ENCODE results near the gene TRIM61. TPM values are rescaled to one million over a fixed set of nuclear protein-coding genes. Genes with fewer than 3 reads are reported as not detected.
"Not testable (repeated sequence)": the region's sequence is repeated elsewhere in the genome, so short reads cannot be mapped to it uniquely, and the experiment has no call there.

TRIM61 gene
- total and polyA plus RNA-seq, 4 donors, result 0.13 to 1.4 (median 0.48) TPM

DNA sequence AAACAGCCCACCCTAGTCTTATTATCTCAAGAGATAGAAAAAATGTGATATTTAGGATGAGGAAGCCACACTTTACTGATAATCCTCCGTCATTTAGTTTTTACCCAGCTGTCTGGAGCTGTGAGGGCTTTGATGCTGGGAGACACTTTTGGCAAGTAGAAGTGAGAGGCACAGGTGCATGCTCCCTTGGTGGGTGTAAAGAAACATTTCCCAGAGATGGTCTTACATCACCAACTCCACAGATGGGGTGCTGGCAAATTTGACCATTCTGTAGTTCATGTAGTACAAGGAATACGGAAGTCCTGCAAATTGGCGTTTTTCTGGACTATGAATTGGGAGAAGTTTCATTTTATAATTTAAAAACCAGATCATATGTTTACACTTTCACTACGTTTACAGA, 28.5 kb downstream of the TRIM61 start:
- H3K27me3 ChIP-seq (ENCODE audit: control insufficient read depth in 4 of 4, insufficient read depth in 4 of 4, low read length in 3 of 4), result peaks cover 0 to 13% (median 0%) of the 10 kb centered on the region in 4 donors
- no peaks in the 10 kb centered on the region for H3K9me3 ChIP-seq (ENCODE audit: control insufficient read depth in 4 of 4, low read length in 3 of 4)
- no peak overlapping the region for H3K4me3 ChIP-seq (ENCODE audit: low read depth in 1 of 3, low read length in 3 of 3)
- no peaks in the 10 kb centered on the region for H3K36me3 ChIP-seq (ENCODE audit: control insufficient read depth in 4 of 4, insufficient read depth in 3 of 4, low read depth in 1 of 4, low read length in 3 of 4)
- DNase-seq (ENCODE audit: low spot score), result no peak
- 72% methylated on average over 4 of the region's 4 CpGs for WGBS
- H3K9ac ChIP-seq (ENCODE audit: low read depth in 1 of 2, low read length in 2 of 2), result no peak overlapping the region
- TF ChIP-seq JUND (IDR thresholded peaks at IDR 0.05), result no peak
- TF ChIP-seq, protein P1, sequence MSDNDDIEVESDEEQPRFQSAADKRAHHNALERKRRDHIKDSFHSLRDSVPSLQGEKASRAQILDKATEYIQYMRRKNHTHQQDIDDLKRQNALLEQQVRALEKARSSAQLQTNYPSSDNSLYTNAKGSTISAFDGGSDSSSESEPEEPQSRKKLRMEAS (IDR thresholded peaks at IDR 0.05), result no peak
- no peak for TF ChIP-seq RAD21 (IDR thresholded peaks at IDR 0.05)
- no peak for TF ChIP-seq HNF4G (IDR thresholded peaks at IDR 0.05)
- no peak for TF ChIP-seq YY1 (IDR thresholded peaks at IDR 0.05)
- TF ChIP-seq ATF3 (IDR thresholded peaks at IDR 0.05), result no peak
- no peak for TF ChIP-seq EGR1 (IDR thresholded peaks at IDR 0.05; ENCODE audit: low read depth in 2 of 2)
- no peak for TF ChIP-seq SP1 (IDR thresholded peaks at IDR 0.05)
- no peak for TF ChIP-seq GABPA (IDR thresholded peaks at IDR 0.05 in 1 of 2, conservative IDR thresholded peaks at IDR 0.05 in 1 of 2)
- TF ChIP-seq NR2F2 (IDR thresholded peaks at IDR 0.05), result no peak
- no peak for TF ChIP-seq HNF4A (conservative IDR thresholded peaks at IDR 0.05)
- no peak for TF ChIP-seq RXRA (IDR thresholded peaks at IDR 0.05)
- TF ChIP-seq, protein P2, sequence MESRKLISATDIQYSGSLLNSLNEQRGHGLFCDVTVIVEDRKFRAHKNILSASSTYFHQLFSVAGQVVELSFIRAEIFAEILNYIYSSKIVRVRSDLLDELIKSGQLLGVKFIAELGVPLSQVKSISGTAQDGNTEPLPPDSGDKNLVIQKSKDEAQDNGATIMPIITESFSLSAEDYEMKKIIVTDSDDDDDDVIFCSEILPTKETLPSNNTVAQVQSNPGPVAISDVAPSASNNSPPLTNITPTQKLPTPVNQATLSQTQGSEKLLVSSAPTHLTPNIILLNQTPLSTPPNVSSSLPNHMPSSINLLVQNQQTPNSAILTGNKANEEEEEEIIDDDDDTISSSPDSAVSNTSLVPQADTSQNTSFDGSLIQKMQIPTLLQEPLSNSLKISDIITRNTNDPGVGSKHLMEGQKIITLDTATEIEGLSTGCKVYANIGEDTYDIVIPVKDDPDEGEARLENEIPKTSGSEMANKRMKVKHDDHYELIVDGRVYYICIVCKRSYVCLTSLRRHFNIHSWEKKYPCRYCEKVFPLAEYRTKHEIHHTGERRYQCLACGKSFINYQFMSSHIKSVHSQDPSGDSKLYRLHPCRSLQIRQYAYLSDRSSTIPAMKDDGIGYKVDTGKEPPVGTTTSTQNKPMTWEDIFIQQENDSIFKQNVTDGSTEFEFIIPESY (IDR thresholded peaks at IDR 0.05), result no peak
- TF ChIP-seq TAF1 (conservative IDR thresholded peaks at IDR 0.05), result no peak
- no peak for TF ChIP-seq CTCF (IDR thresholded peaks at IDR 0.05; ENCODE audit: low read depth, low read length, missing input control)
- no peak for TF ChIP-seq FOXA2 (IDR thresholded peaks at IDR 0.05)
- no peaks in the 10 kb centered on the region for H3K4me1 ChIP-seq (ENCODE audit: control insufficient read depth in 4 of 4, insufficient read depth in 4 of 4, low read length in 3 of 4)
- no peak overlapping the region for H3K27ac ChIP-seq (ENCODE audit: low read depth in 1 of 2, low read length in 2 of 2)

- not testable (repeated sequence) for DNase-seq (ENCODE audit: low spot score); H3K9me3 ChIP-seq (ENCODE audit: control insufficient read depth in 4 of 4, low read length in 3 of 4); H3K9ac ChIP-seq (ENCODE audit: low read depth in 1 of 2, low read length in 2 of 2); H3K4me1 ChIP-seq (ENCODE audit: control insufficient read depth in 4 of 4, insufficient read depth in 4 of 4, low read length in 3 of 4); H3K27ac ChIP-seq (ENCODE audit: low read depth in 1 of 2, low read length in 2 of 2); H3K36me3 ChIP-seq (ENCODE audit: control insufficient read depth in 4 of 4, insufficient read depth in 3 of 4, low read depth in 1 of 4, low read length in 3 of 4); H3K4me3 ChIP-seq (ENCODE audit: low read depth in 1 of 3, low read length in 3 of 3)
- H3K27me3 ChIP-seq (ENCODE audit: control insufficient read depth in 4 of 4, insufficient read depth in 4 of 4, low read length in 3 of 4), result peaks cover 0 to 15% (median 0%) of the 10 kb centered on the region in 4 donors
- WGBS, result 71% methylated on average over 3 of the region's 3 CpGs
These were observed 29.5 kb downstream of the TRIM61 start for GRCh38 chr4:164948006-164948405.

- WGBS, result 87% methylated on average over 5 of the region's 5 CpGs
- Histone ChIP-seq H3K9ac (ENCODE audit: low read depth in 1 of 2, low read length in 2 of 2) (no peak overlapping the region), H3K9me3 (ENCODE audit: control insufficient read depth in 4 of 4, low read length in 3 of 4) (no peaks in the 10 kb centered on the region), H3K4me1 (ENCODE audit: control insufficient read depth in 4 of 4, insufficient read depth in 4 of 4, low read length in 3 of 4) (no peaks in the 10 kb centered on the region), H3K27ac (ENCODE audit: low read depth in 1 of 2, low read length in 2 of 2) (no peak overlapping the region), H3K27me3 (ENCODE audit: control insufficient read depth in 4 of 4, insufficient read depth in 4 of 4, low read length in 3 of 4) (peaks cover 0 to 9% (median 0%) of the 10 kb centered on the region in 4 donors), H3K4me3 (ENCODE audit: low read depth in 1 of 3, low read length in 3 of 3) (no peak overlapping the region), H3K36me3 (ENCODE audit: control insufficient read depth in 4 of 4, insufficient read depth in 3 of 4, low read depth in 1 of 4, low read length in 3 of 4) (no peaks in the 10 kb centered on the region)
- TF ChIP-seq CTCF (IDR thresholded peaks at IDR 0.05; ENCODE audit: low read depth, low read length, missing input control), result no peak
- no peak for TF ChIP-seq YY1 (IDR thresholded peaks at IDR 0.05)
- no peak for TF ChIP-seq TAF1 (conservative IDR thresholded peaks at IDR 0.05)
- no peak for TF ChIP-seq RXRA (IDR thresholded peaks at IDR 0.05)
- no peak for TF ChIP-seq FOXA1 (IDR thresholded peaks at IDR 0.05)
- TF ChIP-seq SP1 (IDR thresholded peaks at IDR 0.05), result no peak
- TF ChIP-seq ATF3 (IDR thresholded peaks at IDR 0.05), result no peak
- no peak for TF ChIP-seq GABPA (IDR thresholded peaks at IDR 0.05 in 1 of 2, conservative IDR thresholded peaks at IDR 0.05 in 1 of 2)
- DNase-seq (ENCODE audit: low spot score), result no peak
These were observed 30.6 kb downstream of the TRIM61 start for GRCh38 chr4:164946810-164947209.
